ENCODE data around the gene PLXDC2.

The PLXDC2 gene

DNA sequence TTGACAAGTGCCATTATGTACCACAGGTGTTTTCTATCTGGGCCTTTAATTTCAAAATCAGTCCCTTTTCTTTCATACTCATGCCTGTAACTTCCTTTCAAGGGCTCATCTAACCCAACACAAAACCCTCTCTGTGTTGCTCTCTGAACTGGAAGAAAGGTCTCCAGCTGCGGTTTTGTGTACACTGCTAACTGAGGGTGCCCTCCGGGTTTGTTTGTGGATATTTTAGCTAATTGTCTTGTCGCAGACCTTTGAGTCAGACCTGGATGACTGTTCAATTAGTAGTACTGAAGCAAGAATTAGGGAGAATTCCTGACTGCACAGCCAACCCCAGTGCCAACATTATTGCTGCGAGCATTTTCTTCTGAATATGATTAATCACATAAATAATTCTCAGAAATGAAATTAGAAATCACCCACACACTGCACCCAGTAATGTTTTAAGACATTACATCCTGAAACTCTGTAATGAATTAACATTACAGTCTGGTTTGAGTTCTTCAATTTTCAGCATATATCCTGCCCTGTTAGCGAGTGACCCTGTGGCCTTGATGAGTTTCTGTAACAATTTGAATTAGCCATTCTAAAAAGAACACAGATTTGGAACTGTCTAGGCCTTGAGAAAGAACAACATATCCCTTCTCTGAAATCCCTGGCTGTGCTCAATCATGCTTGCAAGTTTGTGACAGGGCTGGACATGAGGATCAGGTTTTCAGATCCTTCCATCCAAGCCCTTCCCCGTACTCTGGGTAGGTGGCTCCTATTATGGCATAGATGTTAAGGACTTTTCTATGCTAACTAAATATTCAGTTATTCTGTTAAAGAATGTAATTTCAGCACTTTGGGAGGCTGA is 460.1 kb downstream of the PLXDC2 start:
- no peak for DNase-seq (ENCODE audit: low spot score)

DNA sequence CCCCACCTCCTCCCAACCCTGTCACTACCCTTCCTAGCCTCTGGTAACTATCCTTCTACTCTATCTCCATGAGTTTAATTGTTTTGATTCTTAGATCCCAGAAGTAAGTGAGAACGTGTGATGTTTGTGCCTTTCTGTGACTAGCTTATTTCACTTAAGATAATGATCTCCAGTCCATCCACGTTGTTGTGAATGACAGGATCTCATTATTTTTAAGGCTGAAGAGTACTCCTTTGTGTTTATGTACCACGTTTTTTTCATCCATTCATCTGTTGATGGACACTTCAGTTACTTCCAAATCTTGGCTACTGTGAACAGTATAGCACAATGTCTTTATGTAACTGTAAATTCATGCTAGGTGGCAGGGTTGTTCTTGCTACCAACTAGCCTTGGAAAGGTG is 461.6 kb downstream of the PLXDC2 start:
- DNase-seq (ENCODE audit: low spot score), result no peak

DNA sequence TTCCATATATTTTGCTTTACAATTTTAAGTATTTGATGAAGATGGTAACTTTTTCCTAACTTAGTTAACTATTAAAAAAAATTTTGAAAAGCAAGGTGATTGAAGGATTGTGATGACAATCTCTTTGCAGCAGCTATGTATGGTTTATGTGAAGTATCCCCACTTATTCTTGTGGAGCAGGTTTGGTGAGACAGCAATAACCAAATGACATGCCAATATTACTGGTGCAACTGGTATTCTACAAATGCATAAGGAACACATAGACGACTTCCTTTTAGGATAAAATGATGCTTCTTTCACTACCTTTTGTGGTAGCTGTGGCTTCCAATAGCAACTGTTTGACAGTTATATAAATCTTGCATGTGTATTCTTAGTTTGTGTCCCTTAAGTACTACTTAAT is 465.3 kb downstream of the PLXDC2 start:
- no peak for DNase-seq (ENCODE audit: low spot score)

DNA sequence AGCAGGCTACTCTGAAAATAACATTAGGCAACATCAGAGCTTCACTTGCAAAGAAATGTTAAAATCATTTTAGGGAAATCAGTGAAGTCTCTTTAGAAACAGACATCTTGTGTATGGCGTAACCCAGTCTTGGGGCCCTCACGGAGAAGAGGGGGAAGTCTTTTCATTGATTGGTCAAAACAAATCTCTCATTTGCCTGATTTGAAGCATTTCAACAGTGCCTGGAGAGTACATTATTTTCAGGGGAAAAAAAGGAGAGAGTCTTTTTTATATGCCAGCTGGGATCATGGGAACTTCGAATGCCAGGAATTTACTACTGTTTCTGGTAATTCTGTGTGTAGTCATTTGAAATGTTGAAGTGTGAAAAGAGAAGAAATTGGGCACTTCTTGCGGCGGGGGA is 471.4 kb downstream of the PLXDC2 start:
- DNase-seq (ENCODE audit: low spot score), result no peak

DNA sequence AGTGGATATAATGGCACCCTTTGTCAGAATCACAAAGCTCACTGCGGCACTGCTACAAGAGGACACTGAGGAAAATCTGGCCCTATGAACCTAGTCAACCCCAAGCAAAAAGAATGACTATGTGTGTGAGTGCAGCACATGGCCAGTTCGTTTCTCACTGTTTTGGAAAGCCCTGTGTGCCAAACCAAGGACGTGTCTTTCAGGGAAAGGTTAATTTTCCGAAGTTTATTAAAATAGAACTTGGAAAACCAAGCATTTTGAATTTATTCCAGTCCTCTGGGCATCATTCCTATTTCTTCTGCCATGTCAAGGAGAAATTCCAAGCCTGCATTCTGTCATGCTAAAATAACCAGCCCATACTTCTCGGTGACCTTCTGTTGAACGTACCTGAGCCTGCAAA is 471.8 kb downstream of the PLXDC2 start:
- peak; percentile 74 for DNase-seq (ENCODE audit: low spot score)

DNA sequence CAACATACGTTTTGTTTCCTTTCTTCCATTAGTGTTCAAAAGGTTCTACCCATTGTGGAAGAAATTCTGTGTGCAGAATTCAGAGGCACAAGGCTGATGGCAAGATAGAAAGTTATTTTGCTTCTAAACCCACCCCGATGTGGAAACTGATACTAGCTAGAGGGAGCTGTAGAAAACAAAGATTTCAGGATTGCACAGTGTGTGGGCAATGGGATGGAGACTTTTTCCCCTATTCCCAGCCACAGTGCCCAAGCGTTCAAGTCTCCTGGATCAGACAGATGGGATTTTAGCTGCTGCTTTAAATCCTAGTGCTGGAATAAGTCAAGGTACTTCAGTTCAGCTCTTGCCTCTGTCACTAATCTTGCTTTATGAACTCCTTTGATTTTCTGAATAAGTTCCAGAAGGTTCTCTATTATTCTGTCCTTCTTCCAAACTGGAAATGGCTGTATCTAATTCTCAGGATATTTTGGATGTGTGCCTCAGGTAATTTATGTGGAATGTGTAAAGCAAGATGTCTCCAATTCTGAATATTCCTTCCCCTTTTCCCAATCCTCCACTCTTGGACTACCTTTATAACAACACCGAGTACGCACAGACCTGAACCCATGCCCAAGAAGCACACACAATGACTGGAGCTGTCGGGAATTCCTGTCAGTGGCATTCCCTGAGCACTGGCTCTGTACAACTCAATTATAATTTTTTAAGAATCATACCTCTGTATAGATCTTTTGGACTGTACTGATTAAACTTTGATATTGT is 473.0 kb downstream of the PLXDC2 start:
- DNase-seq (ENCODE audit: low spot score), result no peak

DNA sequence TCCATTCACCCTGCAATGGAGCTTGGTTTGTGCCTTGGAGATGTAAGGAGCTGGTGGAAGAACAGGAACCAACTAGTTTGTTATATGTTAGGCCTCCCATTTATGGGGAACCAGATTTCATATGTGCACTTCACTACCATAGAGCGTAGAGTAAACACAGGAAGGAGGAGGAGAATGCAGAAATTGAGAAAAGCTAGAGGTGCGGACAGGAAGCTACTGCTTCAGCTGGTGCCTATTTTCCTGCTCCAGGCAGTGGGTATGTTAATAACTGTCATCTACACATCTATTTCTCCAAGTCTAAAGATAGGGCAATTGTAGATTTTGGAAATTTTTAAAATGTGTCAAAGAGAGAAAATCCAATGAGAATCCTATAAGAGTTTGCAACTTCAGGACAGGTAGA is 482.2 kb downstream of the PLXDC2 start:
- no peak for DNase-seq (ENCODE audit: low spot score)

DNA sequence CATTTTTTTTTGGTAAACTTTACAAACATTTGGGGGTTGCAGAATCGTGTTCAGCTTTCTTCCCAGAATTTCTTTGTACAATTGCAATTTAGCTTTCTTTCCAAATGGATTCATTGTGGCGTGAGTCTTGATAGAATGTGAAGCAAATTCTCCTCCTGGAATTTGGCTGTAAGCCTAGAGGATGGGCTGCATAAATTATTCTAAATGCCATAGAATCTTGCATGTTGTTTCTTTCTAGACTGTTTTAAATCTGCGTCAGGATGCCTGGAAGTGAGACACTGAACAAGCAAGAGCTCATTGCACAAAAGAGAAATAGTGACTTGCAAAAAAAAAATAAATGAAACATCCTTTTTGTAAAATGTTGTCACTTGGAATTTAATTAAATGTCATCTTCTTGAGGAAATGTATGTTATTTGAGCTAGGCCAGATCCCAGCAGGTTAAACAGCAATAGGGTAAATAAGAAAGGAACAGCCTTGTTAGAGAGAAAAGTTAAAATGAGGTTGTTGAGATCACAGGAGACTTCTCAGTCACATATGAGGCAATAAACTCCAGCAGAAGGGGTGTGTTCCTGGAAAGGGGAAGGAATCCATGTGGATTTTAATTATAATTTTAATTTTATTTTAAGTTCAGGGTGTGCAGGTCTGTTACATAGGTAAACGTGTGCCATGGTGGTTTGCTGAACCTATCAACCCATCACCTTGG is 483.0 kb downstream of the PLXDC2 start:
- DNase-seq (ENCODE audit: low spot score), result no peak

DNA sequence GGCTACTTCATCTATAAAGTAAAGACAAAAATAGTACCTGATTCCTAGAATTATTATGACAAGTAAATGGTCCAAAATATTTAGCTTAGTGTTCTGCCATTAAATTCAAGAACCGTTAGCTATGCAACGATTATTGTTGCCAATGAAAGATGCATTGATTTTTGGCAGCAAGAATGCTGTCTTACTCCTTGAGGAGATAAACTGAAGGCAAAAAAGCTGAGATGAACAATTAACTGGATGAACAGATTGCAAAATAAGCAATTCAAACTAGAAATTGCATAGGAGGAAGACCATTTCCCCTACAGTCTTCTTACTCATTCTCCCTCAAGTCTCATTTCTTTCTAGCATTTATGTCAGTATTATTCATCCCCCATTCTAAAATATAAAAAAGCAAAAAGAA is 484.5 kb downstream of the PLXDC2 start:
- DNase-seq (ENCODE audit: low spot score), result no peak

DNA sequence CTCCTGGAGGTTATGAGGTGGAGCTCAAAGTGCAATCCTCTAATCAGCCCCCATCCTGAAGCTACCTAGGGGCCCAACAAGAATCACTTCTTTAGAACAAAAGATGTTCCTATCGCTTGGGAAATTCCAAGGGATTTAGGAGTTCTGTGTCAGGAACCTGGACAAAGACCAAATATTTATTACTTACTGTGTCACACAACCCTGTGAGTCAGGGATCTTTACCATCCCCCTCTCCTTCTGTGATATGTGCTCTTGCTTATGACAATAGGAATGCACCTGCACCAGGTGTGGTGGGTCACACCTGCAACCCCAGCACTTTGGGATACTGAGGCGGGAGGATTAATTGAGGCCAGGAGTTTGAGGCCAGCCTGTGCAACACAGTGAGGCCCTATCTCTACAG is 485.8 kb downstream of the PLXDC2 start:
- DNase-seq (ENCODE audit: low spot score), result no peak

DNA sequence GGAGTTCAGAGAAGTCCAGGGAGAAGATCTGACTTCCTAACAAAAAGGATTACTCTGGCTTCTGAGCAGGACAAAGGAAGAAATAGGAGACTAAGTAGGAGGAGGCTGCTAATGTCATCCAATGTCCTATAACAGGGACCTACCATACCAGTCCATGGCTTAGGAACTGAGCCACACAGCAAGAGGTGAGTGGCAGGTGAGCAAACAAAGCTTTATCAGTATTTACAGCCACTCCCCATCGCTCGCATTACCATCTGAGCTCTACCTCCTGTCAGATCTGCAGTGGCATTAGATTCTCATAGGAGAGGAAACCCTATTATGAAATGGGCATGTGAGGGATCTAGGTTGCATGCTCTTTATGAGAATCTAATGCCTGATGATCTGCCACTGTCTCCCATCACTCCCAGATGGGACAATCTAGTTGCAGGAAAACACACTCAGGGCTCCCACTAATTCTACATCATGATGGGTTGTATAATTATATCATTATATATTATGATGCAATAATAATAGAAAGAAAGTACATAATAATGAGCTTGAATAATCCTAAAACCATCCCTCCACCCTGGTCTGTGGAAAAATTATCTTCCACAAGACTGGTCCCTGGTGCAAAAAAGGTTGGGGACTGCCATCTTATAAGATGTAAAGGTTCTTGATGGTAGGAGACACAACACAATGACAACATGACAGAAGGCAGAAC is 487.4 kb downstream of the PLXDC2 start:
- DNase-seq (ENCODE audit: low spot score), result no peak

DNA sequence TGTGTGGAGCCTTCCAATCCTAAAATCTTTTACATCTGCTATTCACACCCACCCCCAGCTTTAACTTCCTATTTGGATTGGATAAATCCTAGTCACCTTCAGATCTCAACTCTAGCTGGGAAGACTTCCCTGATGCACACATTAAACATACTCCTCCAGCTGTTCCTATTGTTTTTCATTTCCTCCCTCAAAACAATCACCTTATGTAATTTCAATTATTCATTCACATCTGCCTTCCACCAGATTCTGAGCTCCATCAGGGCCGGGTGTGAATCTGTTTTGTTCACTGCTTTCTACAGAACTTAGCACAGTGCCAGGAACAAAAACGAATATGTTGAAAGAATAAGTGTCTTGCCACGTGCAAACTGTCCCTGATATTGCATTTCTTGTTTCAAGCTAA is 497.4 kb downstream of the PLXDC2 start:
- no peak for DNase-seq (ENCODE audit: low spot score)

DNA sequence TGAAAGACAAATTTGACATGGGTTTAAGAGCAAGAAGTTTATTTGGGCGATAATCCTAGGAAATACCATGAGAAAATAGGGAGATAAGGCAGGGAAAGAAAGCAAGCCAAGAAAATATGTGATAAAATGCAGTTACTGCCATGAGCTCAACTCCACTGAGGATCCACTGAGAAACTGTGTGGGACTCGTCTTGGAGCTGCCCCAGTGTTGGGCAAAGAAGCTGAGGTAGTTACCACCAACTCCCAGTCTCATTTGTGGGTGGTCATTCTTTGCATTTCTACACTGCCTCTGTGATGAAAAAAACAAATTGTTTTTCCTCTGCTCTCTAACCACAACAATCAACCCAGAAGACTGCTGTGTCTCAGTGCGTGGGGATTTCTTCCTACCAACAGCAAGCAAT is 498.2 kb downstream of the PLXDC2 start:
- no peak for DNase-seq (ENCODE audit: low spot score)

DNA sequence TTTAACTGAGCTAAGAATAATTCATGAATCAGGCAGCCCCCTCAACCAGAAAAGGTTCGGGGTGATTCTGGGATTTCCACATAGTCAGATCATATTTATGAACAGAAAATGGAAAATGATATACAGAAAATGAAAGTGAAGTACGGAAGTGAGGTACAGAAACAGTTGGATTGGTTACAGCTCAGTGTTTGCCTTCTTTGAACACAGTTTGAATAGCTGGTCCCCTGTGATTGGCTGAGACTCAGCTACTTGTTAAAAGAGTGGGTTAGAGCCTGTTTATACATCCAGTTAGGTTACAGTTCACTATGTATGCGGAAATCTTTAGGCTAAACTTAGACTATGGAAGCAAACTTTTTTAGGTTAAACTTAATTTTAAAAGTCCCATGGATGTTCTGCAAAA is 511.7 kb downstream of the PLXDC2 start:
- DNase-seq (ENCODE audit: low spot score), result no peak

DNA sequence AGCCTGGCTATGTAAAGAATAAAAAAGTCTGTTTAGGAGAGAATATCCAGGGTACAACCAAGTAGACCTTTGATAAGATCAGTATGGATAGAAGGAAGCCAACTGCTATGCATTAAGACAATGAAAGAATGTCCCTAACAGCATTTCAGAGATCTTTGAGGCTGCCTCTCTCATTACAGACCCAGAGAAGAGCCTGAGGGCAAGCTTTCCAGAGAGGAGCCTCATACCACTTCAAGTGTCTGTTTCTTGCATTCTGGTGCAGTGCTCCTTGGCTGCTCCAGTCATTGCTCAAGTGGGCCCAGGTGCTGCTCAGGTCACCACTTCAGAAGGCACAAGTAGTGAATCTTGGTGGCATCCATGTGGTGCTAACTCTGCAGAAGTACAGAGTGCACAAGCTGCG is 514.0 kb downstream of the PLXDC2 start:
- no peak for DNase-seq (ENCODE audit: low spot score)

DNA sequence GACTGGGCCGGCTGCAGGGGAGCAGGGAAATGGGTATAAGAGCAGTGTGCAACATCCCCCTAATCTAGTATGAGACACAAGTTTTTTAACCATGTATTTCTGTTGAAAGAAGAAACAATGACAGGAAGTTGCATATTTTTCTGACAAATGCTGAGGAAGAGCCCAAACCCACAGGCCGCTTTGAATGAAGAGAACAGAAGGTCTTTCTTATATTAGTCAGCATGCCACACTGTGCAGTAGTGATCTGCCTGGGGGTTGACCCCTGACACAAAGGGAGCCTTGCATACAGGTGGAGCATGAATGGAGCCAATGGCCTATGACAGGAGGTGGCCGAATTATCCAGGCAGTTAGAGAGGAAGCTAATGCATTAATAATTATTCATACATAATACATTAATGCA is 518.3 kb downstream of the PLXDC2 start:
- DNase-seq (ENCODE audit: low spot score), result no peak

Data from putamen (tissue), 1 donor.